KMS-11 (cell line): ENCODE results near the gene MYBPC2.

ENCODE experiments used
- H2AFZ ChIP-seq: fragments of 200-600 bp; sonication (generic); 2 replicates; pipeline ENCODE4 v1.6.1; 2016; ENCODE audit warnings: antibody characterized with exemption, mixed run types, low read depth
- H3K27ac ChIP-seq: fragments of 200-600 bp; sonication (generic); 2 replicates; pipeline ENCODE4 v1.6.1; 2016; ENCODE audit warnings: mild to moderate bottlenecking, mixed run types
- H3K27me3 ChIP-seq: fragments of 200-600 bp; sonication (generic); 2 replicates; pipeline ENCODE4 v1.6.1; 2017; ENCODE audit warnings: mild to moderate bottlenecking, low read depth, mixed run types, moderate library complexity; ENCODE audit not compliant: insufficient read depth
- H3K36me3 ChIP-seq: fragments of 200-600 bp; sonication (generic); 2 replicates; pipeline ENCODE4 v1.6.1; 2017; ENCODE audit warnings: mild to moderate bottlenecking, mixed run types; ENCODE audit not compliant: insufficient read depth
- H3K4me1 ChIP-seq: fragments of 200-600 bp; sonication (generic); 2 replicates; pipeline ENCODE4 v1.6.1; 2016; ENCODE audit warnings: mild to moderate bottlenecking, low read depth, mixed run types; ENCODE audit not compliant: poor library complexity, severe bottlenecking
- H3K4me2 ChIP-seq: fragments of 200-600 bp; sonication (generic); 2 replicates; pipeline ENCODE4 v1.7.0; 2016; ENCODE audit warnings: mild to moderate bottlenecking, mixed run types
- H3K4me3 ChIP-seq: fragments of 200-600 bp; sonication (generic); IDR thresholded peaks from 2 replicates; pipeline ENCODE4 v1.6.1; 2017; ENCODE audit warnings: low read depth, low read length, mixed read lengths; ENCODE audit not compliant: insufficient read depth
- H3K79me2 ChIP-seq: fragments of 200-600 bp; sonication (generic); 2 replicates; pipeline ENCODE4 v1.6.1; 2016; ENCODE audit warnings: low read depth, mixed run types; ENCODE audit not compliant: insufficient read depth
- H3K9ac ChIP-seq: fragments of 200-600 bp; sonication (generic); 2 replicates; pipeline ENCODE4 v1.6.1; 2016; ENCODE audit warnings: mild to moderate bottlenecking, mixed run types
- H4K20me1 ChIP-seq: fragments of 200-600 bp; sonication (generic); 2 replicates; pipeline ENCODE4 v1.6.1; 2016; ENCODE audit warnings: mild to moderate bottlenecking, mixed run types; ENCODE audit not compliant: insufficient read depth
- TF ChIP-seq, protein P1 (sequence below): fragments of 200-600 bp; sonication (generic); conservative IDR thresholded peaks from 2 replicates; pipeline ENCODE4 v1.6.1; 2017; ENCODE audit warnings: low read depth, mild to moderate bottlenecking, antibody characterized with exemption, low read length, moderate library complexity, mixed read lengths

MYBPC2 gene

GRCh38 chr19:50493171-50493570 is 60.5 kb downstream of the MYBPC2 start:
- H3K36me3 ChIP-seq = no peaks in the 10 kb centered on the region

GRCh38 chr19:50494186-50495019 is 61.7 kb downstream of the MYBPC2 start:
- Histone ChIP-seq H3K4me1 (no peaks in the 10 kb centered on the region), H3K27ac (no peak overlapping the region), H3K27me3 (no peaks in the 10 kb centered on the region), H4K20me1 (no peaks in the 10 kb centered on the region), H3K36me3 (no peaks in the 10 kb centered on the region), H3K9ac (no peak overlapping the region), H3K4me2 (no peak overlapping the region), H3K4me3 (no peak overlapping the region), H3K79me2 (no peaks in the 10 kb centered on the region), H2AFZ (no peak overlapping the region)
- TF ChIP-seq, protein P1, sequence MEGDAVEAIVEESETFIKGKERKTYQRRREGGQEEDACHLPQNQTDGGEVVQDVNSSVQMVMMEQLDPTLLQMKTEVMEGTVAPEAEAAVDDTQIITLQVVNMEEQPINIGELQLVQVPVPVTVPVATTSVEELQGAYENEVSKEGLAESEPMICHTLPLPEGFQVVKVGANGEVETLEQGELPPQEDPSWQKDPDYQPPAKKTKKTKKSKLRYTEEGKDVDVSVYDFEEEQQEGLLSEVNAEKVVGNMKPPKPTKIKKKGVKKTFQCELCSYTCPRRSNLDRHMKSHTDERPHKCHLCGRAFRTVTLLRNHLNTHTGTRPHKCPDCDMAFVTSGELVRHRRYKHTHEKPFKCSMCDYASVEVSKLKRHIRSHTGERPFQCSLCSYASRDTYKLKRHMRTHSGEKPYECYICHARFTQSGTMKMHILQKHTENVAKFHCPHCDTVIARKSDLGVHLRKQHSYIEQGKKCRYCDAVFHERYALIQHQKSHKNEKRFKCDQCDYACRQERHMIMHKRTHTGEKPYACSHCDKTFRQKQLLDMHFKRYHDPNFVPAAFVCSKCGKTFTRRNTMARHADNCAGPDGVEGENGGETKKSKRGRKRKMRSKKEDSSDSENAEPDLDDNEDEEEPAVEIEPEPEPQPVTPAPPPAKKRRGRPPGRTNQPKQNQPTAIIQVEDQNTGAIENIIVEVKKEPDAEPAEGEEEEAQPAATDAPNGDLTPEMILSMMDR = no peak

More at GRCh38 chr19:50493171-50493570, 60.5 kb downstream of the MYBPC2 start:
- Histone ChIP-seq H3K79me2 (no peaks in the 10 kb centered on the region), H3K27me3 (no peaks in the 10 kb centered on the region), H3K9ac (no peak overlapping the region), H3K27ac (no peak overlapping the region), H4K20me1 (no peaks in the 10 kb centered on the region), H3K4me1 (no peaks in the 10 kb centered on the region), H2AFZ (no peak overlapping the region), H3K4me3 (no peak overlapping the region), H3K4me2 (no peak overlapping the region)
- TF ChIP-seq, protein P1 = no peak

- no peaks in the 10 kb centered on the region for H3K36me3 ChIP-seq
- no peaks in the 10 kb centered on the region for H3K4me1 ChIP-seq
- H3K27me3 ChIP-seq = no peaks in the 10 kb centered on the region
- H3K27ac ChIP-seq = no peak overlapping the region
- H3K79me2 ChIP-seq = no peaks in the 10 kb centered on the region
- H4K20me1 ChIP-seq = no peaks in the 10 kb centered on the region
- TF ChIP-seq, protein P1 = no peak
- no peak overlapping the region for H3K4me2 ChIP-seq
- no peak overlapping the region for H2AFZ ChIP-seq
- no peak overlapping the region for H3K9ac ChIP-seq
- no peak overlapping the region for H3K4me3 ChIP-seq
These were observed 62.4 kb downstream of the MYBPC2 start for GRCh38 chr19:50495020-50495531.

DNA sequence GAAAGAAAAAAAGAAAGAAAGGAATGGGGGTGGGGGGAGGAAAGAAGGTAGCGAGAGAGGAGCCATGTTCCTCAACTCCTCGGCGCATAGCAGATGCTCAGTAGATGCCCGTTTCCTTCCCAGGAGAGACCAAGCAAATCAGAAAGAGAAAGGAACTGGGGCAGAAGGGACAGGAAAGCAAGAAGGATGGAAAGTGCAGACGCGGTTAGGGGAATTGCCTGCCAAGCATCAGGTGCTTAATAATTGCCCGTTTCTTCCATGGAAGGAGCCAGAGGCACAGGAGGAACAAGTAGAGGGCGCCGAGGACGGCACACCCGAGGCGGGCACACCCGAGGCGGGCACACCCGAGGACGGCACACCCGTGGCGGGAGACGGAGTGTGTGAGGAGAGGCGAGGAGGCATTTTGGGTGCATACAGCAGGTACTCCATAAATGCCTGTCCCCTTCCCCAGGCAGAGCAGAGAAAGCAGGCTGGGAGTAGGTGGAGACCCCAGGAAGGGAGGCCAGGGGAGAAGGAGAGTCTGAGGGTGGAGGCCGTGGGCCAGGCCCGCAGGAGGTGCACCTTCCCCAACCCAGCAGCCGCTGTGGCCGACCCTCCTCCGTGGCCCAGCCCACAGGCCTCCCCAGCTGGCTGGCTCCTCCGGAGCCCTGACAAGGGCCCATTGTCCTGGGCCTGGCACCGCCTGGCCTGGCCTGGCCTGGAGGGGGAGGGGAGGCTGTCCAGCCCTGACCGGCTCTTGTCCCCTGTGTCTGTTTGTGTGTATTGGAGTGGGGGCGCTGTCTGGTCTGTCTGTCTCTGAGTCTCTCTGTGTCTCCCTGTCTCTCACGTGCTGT is 63.7 kb downstream of the MYBPC2 start:
- H2AFZ ChIP-seq = no peak overlapping the region
- no peak overlapping the region for H3K9ac ChIP-seq
- H3K4me2 ChIP-seq = no peak overlapping the region
- no peaks in the 10 kb centered on the region for H3K4me1 ChIP-seq
- no peak overlapping the region for H3K4me3 ChIP-seq
- no peak overlapping the region for H3K27ac ChIP-seq
- no peaks in the 10 kb centered on the region for H3K36me3 ChIP-seq
- H3K27me3 ChIP-seq = no peaks in the 10 kb centered on the region
- TF ChIP-seq, protein P1 = no peak
- no peaks in the 10 kb centered on the region for H3K79me2 ChIP-seq
- no peaks in the 10 kb centered on the region for H4K20me1 ChIP-seq
